Thoracic aorta (tissue), 2 donors: ENCODE data around the gene HMCN2. TPM values are rescaled to one million over a fixed set of nuclear protein-coding genes. Genes with fewer than 3 reads are reported as not detected.

Experiments
- ATAC-seq: fragments of 150-250 bp; one replicate; pipeline ENCODE4 v1.8.0; 2017; ENCODE audit warnings: low read depth; ENCODE audit not compliant: insufficient number of reproducible peaks, low FRiP score
- DNase-seq: peaks from one replicate; pipeline ENCODE4 v3.0.0-alpha.2; 2020; ENCODE audit warnings: low spot score
- H3K27ac ChIP-seq, 2 donors: fragments of 200-600 bp; sonication (generic); 1 replicate in 1 of 2; 2 replicates in 1 of 2; pipeline ENCODE4 v1.5.1; 2016; ENCODE audit warnings: mild to moderate bottlenecking in 2 of 2, moderate library complexity in 2 of 2
- H3K27me3 ChIP-seq: fragments of 200-600 bp; sonication (generic); replicated peaks from 2 replicates; pipeline ENCODE4 v1.6.0; 2016; ENCODE audit warnings: mild to moderate bottlenecking; ENCODE audit not compliant: insufficient read depth
- H3K36me3 ChIP-seq: fragments of 200-600 bp; sonication (generic); one replicate; pipeline ENCODE4 v1.5.1; 2016
- H3K4me1 ChIP-seq, 2 donors: fragments of 200-600 bp; sonication (generic); 1 replicate in 1 of 2; 2 replicates in 1 of 2; pipeline versions ENCODE4 v1.5.1 to v1.6.0; 2016; ENCODE audit warnings: low read depth in 2 of 2, mild to moderate bottlenecking in 1 of 2; ENCODE audit not compliant: control insufficient read depth in 1 of 2
- H3K4me3 ChIP-seq: fragments of 200-600 bp; sonication (generic); 2 replicates; pipeline ENCODE4 v1.5.1; 2016; ENCODE audit warnings: mild to moderate bottlenecking
- H3K9me3 ChIP-seq: fragments of 200-600 bp; sonication (generic); 2 replicates; pipeline ENCODE4 v1.5.1; 2016
- CTCF ChIP-seq: fragments of 200-600 bp; sonication (generic); IDR thresholded peaks from one replicate; pipeline ENCODE4 v1.5.1; 2019; ENCODE audit warnings: antibody characterized with exemption
- total RNA-seq, 2 donors: library from RNA; depleted of rRNA; stranded (reverse); fragments of >200 nt; gene quantifications; one replicate each; pipeline versions ENCODE4 v1.1.0 to v1.2.3, GENCODE V29; 2016

Gene HMCN2
- total RNA-seq, 2 donors from 2014 or later: 2.4 to 6.3 TPM

GRCh38 chr9:130260816-130261765, 4.5 kb upstream of the HMCN2 start:
- TF ChIP-seq CTCF: no peak
- Histone ChIP-seq H3K27me3 (peaks cover 3% of the 10 kb centered on the region), H3K4me1 (peaks cover 6 to 9% of the 10 kb centered on the region in 2 donors), H3K4me3 (no peak overlapping the region), H3K9me3 (no peaks in the 10 kb centered on the region), H3K27ac (no peak overlapping the region), H3K36me3 (no peaks in the 10 kb centered on the region)
- ATAC-seq (no peak), DNase-seq (no peak)

- no peak for TF ChIP-seq CTCF
- H3K27ac ChIP-seq: no peak overlapping the region
- ATAC-seq (no peak), DNase-seq (no peak)
- H3K9me3 ChIP-seq: no peaks in the 10 kb centered on the region
- H3K4me1 ChIP-seq: peaks cover 6 to 13% of the 10 kb centered on the region in 2 donors
- H3K27me3 ChIP-seq: peaks cover 8% of the 10 kb centered on the region
- H3K36me3 ChIP-seq: no peaks in the 10 kb centered on the region
- no peak overlapping the region for H3K4me3 ChIP-seq
Measured at GRCh38 chr9:130262061-130262745, 3.4 kb upstream of the HMCN2 start.

GRCh38 chr9:130262771-130263170, 2.8 kb upstream of the HMCN2 start:
- ATAC-seq: no peak
- no peak for TF ChIP-seq CTCF
- Histone ChIP-seq H3K4me1 (peaks cover 6 to 13% of the 10 kb centered on the region in 2 donors), H3K36me3 (no peaks in the 10 kb centered on the region), H3K4me3 (no peak overlapping the region), H3K27me3 (peaks cover 11% of the 10 kb centered on the region), H3K9me3 (no peaks in the 10 kb centered on the region), H3K27ac (no peak overlapping the region)
- no peak for DNase-seq

GRCh38 chr9:130263601-130264413, 1.8 kb upstream of the HMCN2 start:
- ATAC-seq: no peak

More at GRCh38 chr9:130263601-130264413, 1.8 kb upstream of the HMCN2 start:
- no peak for TF ChIP-seq CTCF
- Histone ChIP-seq H3K9me3 (no peaks in the 10 kb centered on the region), H3K36me3 (no peaks in the 10 kb centered on the region), H3K4me1 (peaks cover 6 to 13% of the 10 kb centered on the region in 2 donors), H3K4me3 (no peak overlapping the region), H3K27ac (peak overlapping the region in 1 of 2 donors; percentile 8), H3K27me3 (peaks cover 11% of the 10 kb centered on the region)
- no peak for DNase-seq
